ENCODE data around the gene C5orf15.

C5orf15 gene

DNA sequence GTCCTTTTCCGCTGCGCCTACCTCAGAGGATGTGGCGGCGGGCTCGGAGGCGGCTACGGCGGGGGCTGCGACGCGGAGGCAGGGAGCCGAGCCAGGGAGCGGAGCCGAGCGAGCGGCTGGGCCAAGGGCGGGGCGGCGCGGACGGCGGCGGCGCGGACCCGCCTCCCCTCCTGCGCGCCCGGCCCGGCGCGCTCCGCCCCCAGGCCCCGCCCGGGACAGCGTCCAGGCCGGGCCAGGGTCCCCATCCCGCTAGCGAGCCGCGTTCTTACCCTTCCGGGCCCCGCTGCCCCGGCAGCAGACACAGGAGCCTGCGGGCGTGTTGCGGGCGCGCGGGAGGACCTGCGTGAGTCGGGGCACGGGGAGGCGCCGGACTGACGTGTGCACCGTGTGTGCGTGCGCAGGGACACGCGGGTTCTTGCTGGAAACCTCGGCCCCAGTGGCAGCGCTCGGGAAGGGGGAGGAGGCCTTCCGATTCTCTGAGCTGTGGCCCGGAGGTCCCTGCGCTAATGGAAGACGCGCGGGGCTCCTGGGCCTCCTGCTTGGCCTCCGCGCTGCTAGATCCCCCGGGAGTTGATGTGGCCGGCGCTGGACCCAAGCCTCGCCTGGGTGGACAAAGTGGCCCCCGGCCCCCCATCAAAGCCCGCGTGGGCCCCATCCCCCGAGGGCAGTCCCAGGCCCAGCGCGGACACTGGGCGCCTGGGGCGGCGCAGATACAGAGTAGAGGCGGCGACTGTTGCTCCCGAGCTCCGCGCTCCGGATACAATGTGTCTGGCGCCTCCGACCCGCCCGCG lies 36.4 kb upstream of the C5orf15 start, which contains the start of gene VDAC1:
TSS of gene VDAC1 (minus strand) at position 350 of the 791 bp plus-strand sequence. CDS start 11,963 bp downstream, outside the sequence.
- H3K9me3 ChIP-seq = no peaks in the 10 kb centered on the region
- H3K27ac ChIP-seq = peak within 1 kb of the TSS; percentile 97 to 98
- no peaks in the 10 kb centered on the region for H3K27me3 ChIP-seq
- intact Hi-C loops (cut with DNase I; ENCODE audit: low total_unique reads) = no loop called here
- peaks cover 0 to 52% (median 41%) of the 10 kb centered on the region in 4 donors for H3K4me1 ChIP-seq
- peak; percentile 77 to 94 for DNase-seq
- TF ChIP-seq, protein P1, sequence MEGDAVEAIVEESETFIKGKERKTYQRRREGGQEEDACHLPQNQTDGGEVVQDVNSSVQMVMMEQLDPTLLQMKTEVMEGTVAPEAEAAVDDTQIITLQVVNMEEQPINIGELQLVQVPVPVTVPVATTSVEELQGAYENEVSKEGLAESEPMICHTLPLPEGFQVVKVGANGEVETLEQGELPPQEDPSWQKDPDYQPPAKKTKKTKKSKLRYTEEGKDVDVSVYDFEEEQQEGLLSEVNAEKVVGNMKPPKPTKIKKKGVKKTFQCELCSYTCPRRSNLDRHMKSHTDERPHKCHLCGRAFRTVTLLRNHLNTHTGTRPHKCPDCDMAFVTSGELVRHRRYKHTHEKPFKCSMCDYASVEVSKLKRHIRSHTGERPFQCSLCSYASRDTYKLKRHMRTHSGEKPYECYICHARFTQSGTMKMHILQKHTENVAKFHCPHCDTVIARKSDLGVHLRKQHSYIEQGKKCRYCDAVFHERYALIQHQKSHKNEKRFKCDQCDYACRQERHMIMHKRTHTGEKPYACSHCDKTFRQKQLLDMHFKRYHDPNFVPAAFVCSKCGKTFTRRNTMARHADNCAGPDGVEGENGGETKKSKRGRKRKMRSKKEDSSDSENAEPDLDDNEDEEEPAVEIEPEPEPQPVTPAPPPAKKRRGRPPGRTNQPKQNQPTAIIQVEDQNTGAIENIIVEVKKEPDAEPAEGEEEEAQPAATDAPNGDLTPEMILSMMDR (IDR thresholded peaks at IDR 0.05) = no peak
- peak within 1 kb of the TSS; percentile 75 to 95 for H3K4me3 ChIP-seq
- H3K36me3 ChIP-seq = no peaks in the 10 kb centered on the region

DNA sequence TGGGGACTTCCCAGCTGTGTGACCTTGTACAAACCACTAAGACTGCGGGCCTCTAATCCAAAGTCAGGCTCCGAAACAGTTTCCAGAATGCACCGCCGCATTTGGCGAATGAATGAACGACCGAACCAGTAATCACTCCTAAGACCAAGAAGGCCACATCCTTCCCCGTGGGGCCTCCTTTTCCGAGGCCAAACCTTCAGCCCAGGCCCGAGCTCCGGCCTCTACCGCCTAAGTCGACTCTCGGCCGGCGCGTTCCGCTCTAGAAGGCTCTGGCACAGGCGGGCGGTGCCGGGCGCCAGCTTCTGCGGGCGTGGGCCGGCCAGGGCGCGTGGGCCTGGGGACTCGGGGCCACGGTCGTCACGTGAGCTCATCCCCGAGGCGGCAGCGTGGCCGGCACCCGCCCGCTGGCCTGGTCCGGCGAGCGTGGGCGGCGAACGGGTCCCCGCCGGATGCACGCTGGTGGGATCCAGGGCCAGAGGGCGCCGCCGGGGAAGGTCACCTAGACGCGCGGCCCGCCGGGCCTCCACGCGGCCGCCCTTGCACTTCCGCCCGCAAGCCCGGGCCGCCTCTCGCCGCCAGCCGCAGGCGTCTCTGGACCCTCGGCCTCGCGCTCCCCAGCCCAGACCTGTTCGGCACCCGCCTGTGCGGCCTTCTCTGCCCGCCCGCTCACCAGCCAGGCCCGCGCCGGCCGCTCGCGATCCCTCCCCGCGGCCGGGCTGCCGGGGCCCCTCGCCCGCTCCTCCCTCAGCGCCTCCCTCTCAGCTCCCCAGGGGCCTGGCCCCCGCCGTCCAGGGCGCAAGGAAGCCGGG lies 35.6 kb upstream of the C5orf15 start:
- intact Hi-C loops (cut with DNase I; ENCODE audit: low total_unique reads) = no loop called here
- H3K9me3 ChIP-seq = no peaks in the 10 kb centered on the region
- H3K27me3 ChIP-seq = no peaks in the 10 kb centered on the region
- DNase-seq = peak; percentile 55 to 84
- H3K4me1 ChIP-seq = peaks cover 0 to 59% (median 48%) of the 10 kb centered on the region in 4 donors
- peak overlapping the region; percentile 75 to 95 for H3K4me3 ChIP-seq
- TF ChIP-seq, protein P1 (IDR thresholded peaks at IDR 0.05) = no peak
- H3K27ac ChIP-seq = peak overlapping the region; percentile 97 to 98
- H3K36me3 ChIP-seq = no peaks in the 10 kb centered on the region

DNA sequence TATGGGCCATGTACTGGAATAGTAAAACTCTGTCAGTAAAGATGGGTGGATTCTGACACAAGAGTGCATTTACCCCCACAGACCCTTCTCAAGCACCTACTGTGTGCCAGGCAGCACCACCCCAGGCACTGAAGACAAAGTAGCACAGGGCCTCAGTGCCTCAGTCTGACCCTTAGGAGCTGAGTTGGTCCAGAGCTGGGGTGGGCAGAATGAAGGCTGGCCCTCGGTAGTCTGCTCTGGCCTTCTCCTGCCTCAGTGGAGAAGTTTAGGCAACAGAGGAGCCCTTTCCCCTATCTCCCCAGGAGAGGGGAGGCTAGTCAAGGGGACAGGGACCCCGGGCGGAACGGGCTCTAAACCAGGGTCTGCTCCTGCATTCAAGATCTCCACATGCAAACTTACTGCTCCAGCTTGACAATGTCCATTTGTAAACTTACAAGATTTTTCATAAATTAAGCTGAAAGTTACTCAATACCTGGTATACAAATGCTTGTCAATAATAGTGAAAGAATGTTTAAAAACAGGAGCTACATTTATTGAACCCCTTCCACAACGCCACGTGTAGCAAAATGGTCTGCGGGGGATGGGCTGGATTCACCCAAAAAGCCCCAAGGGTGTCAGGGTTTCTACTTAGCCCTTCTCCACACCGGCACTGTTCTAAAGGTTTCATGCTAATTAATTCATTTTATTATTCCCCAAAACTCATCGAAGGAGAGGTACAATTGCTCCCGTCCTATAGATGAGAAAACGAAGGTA lies 34.8 kb upstream of the C5orf15 start:
- TF ChIP-seq, protein P1 (IDR thresholded peaks at IDR 0.05) = no peak
- Histone ChIP-seq H3K9me3 (no peaks in the 10 kb centered on the region), H3K27me3 (no peaks in the 10 kb centered on the region), H3K27ac (peak overlapping the region; percentile 97 to 98), H3K4me3 (peak overlapping the region; percentile 75 to 95), H3K36me3 (no peaks in the 10 kb centered on the region), H3K4me1 (peaks cover 0 to 64% (median 51%) of the 10 kb centered on the region in 4 donors)
- intact Hi-C loops (cut with DNase I; ENCODE audit: low total_unique reads) = no loop called here
- DNase-seq = no peak

DNA sequence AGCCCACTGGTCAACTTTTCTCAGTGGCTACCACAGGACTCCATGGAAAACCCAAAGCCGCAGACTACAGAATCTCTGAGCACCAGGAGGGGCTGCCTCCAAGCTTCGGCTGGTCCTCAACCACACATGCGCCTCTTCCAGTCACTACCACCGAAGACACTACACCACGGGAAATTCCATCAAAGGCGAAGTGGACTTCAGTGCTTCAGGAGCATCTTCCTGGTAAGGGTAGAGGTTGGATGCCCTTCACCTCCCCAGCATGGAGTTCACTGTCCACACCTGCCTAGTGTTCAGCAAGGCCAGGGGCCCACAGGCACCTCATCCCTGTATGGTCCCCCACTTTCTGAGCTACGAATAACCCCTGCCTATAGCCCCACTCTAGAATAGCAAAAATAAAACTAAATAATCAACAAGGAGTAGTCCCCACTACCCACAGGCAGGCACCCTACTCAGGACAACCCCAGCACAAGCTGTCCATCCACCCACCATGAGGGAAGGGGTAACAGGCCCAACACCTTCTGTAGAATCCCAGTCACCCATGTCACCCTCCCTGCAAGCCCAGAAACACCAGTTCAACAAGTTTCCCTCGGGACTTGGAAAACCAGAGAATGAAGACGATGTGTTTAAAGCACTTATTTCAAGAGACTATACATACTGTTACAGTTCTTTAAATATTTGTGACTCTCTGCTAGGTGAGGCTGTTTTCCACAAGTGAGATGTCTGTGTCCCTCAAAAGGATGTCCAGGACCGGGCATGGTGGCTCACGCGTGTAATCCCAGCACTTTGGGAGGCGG lies 33.7 kb upstream of the C5orf15 start:
- Histone ChIP-seq H3K4me1 (peaks cover 0 to 70% (median 50%) of the 10 kb centered on the region in 4 donors), H3K27ac (peak overlapping the region; percentile 97 to 98)

More for the DNA sequence above, 33.7 kb upstream of the C5orf15 start:
- Histone ChIP-seq H3K9me3 (no peaks in the 10 kb centered on the region), H3K27me3 (no peaks in the 10 kb centered on the region), H3K4me3 (no peak overlapping the region), H3K36me3 (no peaks in the 10 kb centered on the region)
- DNase-seq = no peak
- TF ChIP-seq, protein P1 (IDR thresholded peaks at IDR 0.05) = no peak
- intact Hi-C loops (cut with DNase I; ENCODE audit: low total_unique reads) = no loop called here
